Midbrain (tissue), 1 donor: ENCODE data around the gene MKI67.

ENCODE experiments used
- DNase-seq: peaks from one replicate; lab custom pipeline; 2025; lab: John Stamatoyannopoulos, UW

Gene MKI67

GRCh38 chr10:128081222-128081621 is 45.0 kb downstream of the MKI67 start:
- no peak for DNase-seq

DNA sequence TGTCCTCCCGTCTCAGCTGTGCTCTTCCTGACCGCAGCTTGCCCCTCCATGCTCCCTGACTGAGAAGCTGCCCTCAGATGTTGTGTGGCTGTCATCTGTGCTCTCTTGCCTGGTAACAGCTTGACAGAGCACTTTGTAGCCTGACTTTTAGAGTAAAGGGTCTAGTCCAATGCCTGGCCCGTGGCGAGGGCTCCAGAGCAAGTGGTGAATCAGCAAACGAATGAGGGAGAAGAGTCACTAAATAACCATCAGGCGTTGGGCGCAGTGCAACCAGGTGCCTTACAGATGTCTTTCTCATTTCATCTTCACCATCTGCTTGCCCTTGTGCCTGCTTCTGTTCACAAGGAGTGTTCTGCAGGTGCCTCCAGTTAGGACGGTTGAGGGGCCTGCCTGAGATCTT is 45.6 kb downstream of the MKI67 start:
- no peak for DNase-seq

- DNase-seq = no peak
Observed at GRCh38 chr10:128080231-128080630, 46.0 kb downstream of the MKI67 start.

DNA sequence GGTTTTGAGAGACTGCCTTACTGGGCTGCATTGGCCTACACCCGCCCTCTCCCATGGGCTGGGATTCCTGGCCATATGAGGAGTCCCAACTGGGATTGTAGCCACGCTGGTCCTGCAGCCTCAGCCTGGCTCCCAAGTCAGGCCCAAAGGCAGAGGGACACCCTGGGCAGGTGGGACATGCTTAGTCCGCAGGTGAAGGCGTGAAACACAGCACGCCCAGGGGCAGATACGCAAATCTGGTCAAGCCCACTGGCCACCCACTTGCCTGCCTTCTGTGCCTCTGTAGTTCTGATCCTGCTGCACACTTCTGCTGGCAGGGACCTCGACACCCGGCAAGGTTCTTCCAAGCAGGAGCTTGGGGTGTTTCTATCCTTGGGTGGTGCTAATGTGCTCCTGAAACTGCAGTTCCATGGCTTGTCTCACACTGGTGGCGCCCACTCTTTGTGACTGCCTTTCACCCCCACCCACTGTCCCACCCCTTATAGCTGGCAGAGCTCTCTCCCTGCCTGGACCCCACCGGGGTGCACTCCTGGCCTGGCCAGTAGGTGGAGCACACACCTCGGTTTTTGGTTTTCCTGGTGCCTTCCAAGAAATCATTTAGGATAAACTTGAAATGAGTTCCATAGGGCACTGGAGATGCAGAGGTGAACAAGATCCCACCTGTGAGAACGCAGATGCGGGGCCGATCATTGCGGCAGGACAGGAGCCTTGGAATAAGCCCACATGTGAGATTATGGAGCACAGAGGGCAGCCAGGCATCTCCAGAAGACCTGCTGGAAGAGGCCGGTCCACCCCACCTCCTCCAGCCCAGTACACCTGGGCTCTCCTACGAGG is 47.9 kb downstream of the MKI67 start:
- DNase-seq = no peak

- DNase-seq = no peak
Observed at GRCh38 chr10:128077155-128077875, 48.9 kb downstream of the MKI67 start.

GRCh38 chr10:128074589-128074988 is 51.6 kb downstream of the MKI67 start:
- no peak for DNase-seq

GRCh38 chr10:128073890-128074289 is 52.3 kb downstream of the MKI67 start:
- no peak for DNase-seq

DNA sequence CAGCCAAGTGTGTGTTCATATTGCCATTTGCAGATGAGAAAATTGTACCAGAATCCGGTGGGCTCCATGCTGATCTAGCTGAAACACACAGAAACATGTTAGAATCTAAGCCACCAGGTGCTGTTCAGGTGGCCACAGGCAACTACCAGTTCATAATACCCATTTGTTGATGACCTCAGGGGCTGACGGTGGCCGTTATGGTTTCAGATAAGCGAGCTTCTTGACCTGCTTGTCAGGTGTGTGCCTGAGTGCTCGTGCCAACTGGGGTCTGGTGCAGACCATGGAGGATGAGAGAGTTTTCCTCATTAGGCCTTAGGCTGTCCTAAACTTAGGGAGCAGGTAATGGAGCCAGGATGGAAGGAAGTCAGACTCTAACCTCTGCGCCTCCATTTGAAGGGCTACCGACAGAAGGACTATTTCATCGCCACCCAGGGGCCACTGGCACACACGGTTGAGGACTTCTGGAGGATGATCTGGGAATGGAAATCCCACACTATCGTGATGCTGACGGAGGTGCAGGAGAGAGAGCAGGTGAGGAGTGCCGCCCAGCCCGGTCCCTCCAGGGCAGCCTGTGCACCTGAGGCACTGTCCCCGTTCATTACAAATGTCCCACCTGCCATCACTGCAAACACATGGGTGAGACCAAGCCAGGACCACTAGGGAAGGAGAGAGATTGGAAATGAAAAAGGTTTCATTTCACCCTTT is 53.1 kb downstream of the MKI67 start:
- no peak for DNase-seq

GRCh38 chr10:128072046-128072445 is 54.2 kb downstream of the MKI67 start:
- no peak for DNase-seq

- DNase-seq = no peak
Observed at GRCh38 chr10:128071417-128071782, 54.8 kb downstream of the MKI67 start.

- no peak for DNase-seq
Observed at GRCh38 chr10:128070721-128071416, 55.4 kb downstream of the MKI67 start.

- no peak for DNase-seq
Observed at GRCh38 chr10:128070161-128070560, 56.1 kb downstream of the MKI67 start.

- DNase-seq = peak; percentile 75
Observed at GRCh38 chr10:128069351-128070051, 56.7 kb downstream of the MKI67 start.

DNA sequence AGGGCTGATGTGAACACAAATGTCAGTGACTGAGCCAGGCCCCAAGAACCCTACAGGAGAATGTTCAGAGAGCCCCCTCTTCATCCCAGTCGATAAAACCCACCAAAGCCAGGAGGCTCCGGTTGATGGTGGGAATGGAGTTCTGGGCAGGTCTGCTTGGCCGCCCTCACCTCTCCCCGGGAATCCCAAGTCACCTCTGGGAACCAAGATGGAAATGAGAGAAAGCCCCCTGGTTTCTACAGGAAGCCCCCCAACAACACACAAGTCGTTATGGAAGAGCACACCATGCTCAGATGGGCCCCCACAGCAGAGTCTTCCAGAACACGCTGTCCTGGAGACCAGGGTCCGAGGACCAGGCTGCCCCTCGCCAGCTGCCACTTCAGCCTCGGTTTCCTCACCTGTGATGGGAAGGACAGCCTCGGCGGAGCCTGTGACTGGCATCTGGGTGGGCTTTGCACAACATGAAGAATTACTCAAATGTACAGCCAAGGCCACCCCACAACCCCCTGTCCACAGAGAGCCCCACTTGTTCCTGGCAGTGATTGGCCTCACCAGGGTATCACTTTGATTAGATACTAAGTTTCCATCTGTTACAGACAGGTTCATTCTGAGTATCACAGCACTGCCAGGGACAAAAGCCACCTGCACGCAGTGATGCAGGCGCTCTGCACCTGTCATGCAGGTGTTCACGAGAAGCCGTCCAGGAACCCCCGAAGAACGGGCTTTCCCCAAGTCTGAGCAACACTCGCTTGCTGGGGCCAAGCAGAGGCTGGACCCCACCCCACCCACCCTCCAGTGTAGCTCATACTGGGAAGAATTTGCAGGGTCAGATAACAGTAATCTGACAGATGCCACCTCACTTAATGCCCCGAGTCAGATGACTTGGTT is 57.6 kb downstream of the MKI67 start:
- no peak for DNase-seq

DNA sequence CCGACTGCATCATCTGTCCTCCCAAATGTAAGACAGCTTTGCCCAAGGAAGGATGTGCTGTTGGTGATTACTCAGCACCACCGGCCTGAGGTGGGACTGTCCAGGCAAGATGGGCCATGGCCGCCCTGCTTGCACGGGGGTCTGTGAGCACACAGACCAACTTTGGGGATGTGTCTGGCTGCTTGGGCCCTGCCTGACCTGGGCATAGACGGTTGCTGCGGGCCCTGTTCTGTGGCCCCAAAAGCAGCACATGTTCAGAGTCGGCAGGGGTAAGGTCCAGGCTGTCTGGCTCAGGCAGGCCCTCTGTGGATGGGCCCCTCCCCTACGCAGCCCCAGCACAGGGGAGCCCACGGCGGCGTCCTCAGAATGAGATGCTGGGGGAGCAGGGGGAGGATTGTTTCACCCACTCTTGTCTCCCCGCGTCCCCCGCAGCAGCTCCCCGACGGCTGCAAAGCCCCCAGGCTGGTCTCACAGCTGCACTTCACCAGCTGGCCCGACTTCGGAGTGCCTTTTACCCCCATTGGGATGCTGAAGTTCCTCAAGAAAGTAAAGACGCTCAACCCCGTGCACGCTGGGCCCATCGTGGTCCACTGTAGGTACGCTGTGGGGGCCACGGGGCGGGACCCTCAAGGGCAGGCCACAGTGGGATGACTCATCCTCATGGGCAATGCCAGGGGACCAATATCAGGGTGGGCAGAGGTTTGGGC is 58.4 kb downstream of the MKI67 start:
- DNase-seq = no peak

- DNase-seq = no peak
Observed at GRCh38 chr10:128066870-128067382, 59.3 kb downstream of the MKI67 start.

GRCh38 chr10:128065881-128066534 is 60.2 kb downstream of the MKI67 start:
- no peak for DNase-seq

DNA sequence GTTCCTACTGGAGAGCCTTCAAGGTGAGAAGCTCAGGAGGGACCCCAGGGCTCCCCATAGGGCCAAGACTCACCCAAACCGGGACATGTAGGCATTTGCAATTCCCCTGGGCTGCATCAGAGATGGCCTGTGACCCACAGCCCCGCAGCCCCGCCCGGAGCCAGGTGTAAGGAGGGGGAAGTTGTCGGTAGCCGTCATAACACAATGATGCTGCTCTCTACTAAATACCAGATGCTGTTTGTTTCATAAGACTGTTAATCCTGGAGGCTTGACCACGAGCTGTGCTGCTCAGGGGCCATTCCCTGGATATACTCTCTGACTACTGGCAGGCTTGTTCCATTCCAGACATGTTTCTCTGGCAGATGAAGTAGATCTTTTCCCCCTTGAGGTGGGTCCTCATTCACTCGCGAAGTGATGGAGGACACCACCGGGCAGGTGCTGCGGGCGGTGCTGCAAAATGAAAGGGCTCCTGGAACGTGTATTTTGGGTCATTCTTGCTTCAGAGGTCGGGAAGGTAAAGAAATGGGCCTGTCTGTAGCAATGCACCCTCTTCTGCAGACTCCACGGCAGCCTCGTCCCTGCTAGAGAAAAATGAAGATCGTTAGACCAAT is 61.1 kb downstream of the MKI67 start:
- DNase-seq = no peak
